Type B pancreatic cell (in vitro differentiated cells): ENCODE measurements around the gene IFNAR1. TPM values are rescaled to one million over a fixed set of nuclear protein-coding genes. Genes with fewer than 3 reads are reported as not detected.
"Not testable (repeated sequence)": the region's sequence is repeated elsewhere in the genome, so short reads cannot be mapped to it uniquely, and the experiment has no call there.

Experiments used
- DNase-seq: peaks from one replicate; pipeline ENCODE4 v3.0.0; 2021; ENCODE audit warnings: mixed read lengths; ENCODE audit not compliant: unreplicated experiment; ENCODE audit errors: extremely low spot score
- H3K27ac Mint-ChIP-seq: 2 replicates; pipeline ENCODE4 v1.8.0; 2021; ENCODE audit warnings: mild to moderate bottlenecking, mixed read lengths
- H3K27me3 Mint-ChIP-seq: 2 replicates; pipeline ENCODE4 v1.8.0; 2021; ENCODE audit warnings: mixed read lengths
- H3K36me3 Mint-ChIP-seq: 2 replicates; pipeline ENCODE4 v1.8.0; 2021; ENCODE audit warnings: mixed read lengths
- H3K4me1 Mint-ChIP-seq: one replicate; pipeline ENCODE4 v1.8.0; 2021; ENCODE audit warnings: mixed read lengths; ENCODE audit not compliant: unreplicated experiment
- H3K4me3 Mint-ChIP-seq: 2 replicates; pipeline ENCODE4 v1.8.0; 2021; ENCODE audit warnings: mild to moderate bottlenecking, mixed read lengths
- H3K9me3 Mint-ChIP-seq: 2 replicates; pipeline ENCODE4 v1.8.0; 2021; ENCODE audit warnings: mixed read lengths
- total RNA-seq: library from RNA; stranded (reverse); gene quantifications from 2 replicates; pipeline ENCODE4 v1.2.1, GENCODE V29; 2021; ENCODE audit warnings: low replicate concordance
- TF ChIP-seq, protein P1 (sequence below): fragments of 200-600 bp; sonication (generic); conservative IDR thresholded peaks from 2 replicates; pipeline ENCODE4 v1.5.0; 2021; ENCODE audit warnings: antibody characterized with exemption, mild to moderate bottlenecking

The IFNAR1 gene
- total RNA-seq, 1 donor from 2014 or later, result 26.4 TPM

DNA sequence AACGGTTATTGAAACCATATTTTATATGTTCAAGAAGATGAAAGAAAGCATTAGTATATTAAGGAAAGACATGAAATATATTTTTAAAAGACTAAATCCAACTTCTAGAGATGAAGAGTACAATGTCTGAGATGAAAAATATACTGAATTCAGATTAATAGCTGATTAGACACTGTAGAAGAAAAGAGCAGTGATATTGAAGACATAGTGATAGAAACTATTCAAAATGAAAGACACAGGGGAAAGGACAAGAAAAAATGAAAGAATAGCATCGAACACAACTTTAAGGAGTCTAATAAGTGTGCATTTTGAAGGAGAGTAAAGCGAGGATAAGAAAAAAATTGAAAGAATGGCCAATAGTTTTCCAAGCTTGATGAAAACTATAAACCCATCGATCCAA lies 11.2 kb upstream of the IFNAR1 start:
- Mint-ChIP-seq H3K9me3 (peaks cover 5% of the 10 kb centered on the region), H3K27me3 (peaks cover 29% of the 10 kb centered on the region), H3K4me3 (no peak overlapping the region), H3K27ac (no peak overlapping the region), H3K36me3 (no peaks in the 10 kb centered on the region), H3K4me1 (peaks cover 4% of the 10 kb centered on the region)
- no peak for DNase-seq
- TF ChIP-seq, protein P1, sequence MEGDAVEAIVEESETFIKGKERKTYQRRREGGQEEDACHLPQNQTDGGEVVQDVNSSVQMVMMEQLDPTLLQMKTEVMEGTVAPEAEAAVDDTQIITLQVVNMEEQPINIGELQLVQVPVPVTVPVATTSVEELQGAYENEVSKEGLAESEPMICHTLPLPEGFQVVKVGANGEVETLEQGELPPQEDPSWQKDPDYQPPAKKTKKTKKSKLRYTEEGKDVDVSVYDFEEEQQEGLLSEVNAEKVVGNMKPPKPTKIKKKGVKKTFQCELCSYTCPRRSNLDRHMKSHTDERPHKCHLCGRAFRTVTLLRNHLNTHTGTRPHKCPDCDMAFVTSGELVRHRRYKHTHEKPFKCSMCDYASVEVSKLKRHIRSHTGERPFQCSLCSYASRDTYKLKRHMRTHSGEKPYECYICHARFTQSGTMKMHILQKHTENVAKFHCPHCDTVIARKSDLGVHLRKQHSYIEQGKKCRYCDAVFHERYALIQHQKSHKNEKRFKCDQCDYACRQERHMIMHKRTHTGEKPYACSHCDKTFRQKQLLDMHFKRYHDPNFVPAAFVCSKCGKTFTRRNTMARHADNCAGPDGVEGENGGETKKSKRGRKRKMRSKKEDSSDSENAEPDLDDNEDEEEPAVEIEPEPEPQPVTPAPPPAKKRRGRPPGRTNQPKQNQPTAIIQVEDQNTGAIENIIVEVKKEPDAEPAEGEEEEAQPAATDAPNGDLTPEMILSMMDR, result no peak

DNA sequence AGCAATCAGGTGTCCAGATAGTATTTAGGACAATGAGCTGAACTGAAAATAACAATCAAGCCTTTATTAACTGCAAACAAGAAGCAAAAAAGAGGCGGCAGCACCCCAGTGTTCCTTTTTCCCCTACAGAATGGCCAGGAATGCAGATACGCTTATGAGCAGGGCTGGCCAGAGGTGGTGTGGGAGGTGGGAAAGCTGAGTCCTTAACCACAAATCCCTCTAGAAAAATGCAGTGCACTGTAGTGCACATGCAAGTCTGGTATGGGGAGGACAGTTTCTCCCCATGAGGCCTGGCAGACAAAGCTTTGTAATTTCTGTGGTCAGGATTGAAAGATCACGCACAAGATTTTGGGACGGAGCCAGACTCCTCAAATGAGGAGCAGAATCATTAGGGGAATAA lies 10.7 kb upstream of the IFNAR1 start:
- TF ChIP-seq, protein P1, result no peak
- Mint-ChIP-seq H3K4me3 (no peak overlapping the region), H3K27me3 (peaks cover 29% of the 10 kb centered on the region), H3K36me3 (no peaks in the 10 kb centered on the region), H3K9me3 (peaks cover 5% of the 10 kb centered on the region), H3K27ac (no peak overlapping the region), H3K4me1 (peaks cover under 1% of the 10 kb centered on the region)
- no peak for DNase-seq

DNA sequence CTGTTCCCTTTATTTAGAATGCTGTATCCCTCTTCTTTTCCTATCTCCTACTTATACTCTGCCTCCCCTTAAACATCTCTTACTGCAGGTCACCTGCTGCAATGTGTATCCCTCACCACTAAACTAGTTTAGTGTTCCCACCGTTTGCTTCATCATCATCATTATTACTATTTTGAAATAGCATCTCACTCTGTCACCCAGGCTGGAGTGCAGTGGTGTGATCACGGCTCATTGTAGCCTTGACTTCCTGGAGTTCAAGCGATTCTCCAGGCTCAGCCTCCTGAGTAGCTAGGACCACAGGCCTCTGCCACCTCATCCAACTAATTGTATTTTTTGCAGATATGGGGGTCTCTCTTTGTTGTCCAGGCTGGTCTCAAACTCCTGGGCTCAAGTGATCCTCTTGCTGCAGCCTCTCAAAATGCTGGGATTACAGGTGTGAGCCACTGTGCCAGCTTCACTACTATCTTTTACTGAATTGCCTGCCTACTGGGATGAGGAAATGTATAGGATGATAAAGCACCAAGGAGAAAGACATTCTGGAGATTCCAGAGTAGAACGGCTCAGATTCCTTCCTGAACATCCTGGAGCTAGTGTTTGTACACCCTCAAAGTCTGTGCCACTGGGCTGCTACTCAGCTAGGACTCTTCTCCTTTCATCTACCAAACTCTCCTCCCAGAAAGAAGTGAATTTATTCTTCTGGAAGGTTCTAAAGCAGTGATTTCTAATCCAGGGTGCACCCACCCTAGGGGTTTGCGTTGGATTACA lies 8.6 kb upstream of the IFNAR1 start:
- DNase-seq, result no peak
- Mint-ChIP-seq H3K27me3 (peaks cover 29% of the 10 kb centered on the region), H3K4me3 (no peak overlapping the region), H3K4me1 (no peaks in the 10 kb centered on the region), H3K9me3 (peaks cover 5% of the 10 kb centered on the region), H3K36me3 (no peaks in the 10 kb centered on the region), H3K27ac (no peak overlapping the region)
- TF ChIP-seq, protein P1, result no peak

DNA sequence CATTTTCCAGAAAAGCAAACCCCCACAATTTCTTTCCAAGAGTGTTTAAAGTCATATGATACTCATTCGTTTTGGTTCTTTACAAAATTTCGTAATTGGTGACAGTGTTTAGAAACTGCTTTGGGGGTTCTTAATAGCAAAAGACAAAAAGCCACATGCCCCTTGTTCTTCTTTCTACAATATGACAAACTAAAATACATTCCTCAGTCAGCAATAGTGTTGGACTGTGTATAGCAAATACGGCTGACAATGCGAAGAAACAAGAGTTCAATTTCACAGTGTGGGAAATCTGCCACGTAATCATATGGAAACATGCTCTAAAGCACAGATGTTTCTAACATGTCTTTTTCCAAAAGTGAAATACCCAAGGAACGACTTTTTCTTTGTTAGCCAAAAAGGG lies 7.6 kb upstream of the IFNAR1 start:
- no peak for DNase-seq
- Mint-ChIP-seq H3K4me3 (no peak overlapping the region), H3K27me3 (peaks cover 29% of the 10 kb centered on the region), H3K36me3 (no peaks in the 10 kb centered on the region), H3K9me3 (peaks cover 5% of the 10 kb centered on the region), H3K4me1 (no peaks in the 10 kb centered on the region), H3K27ac (no peak overlapping the region)
- TF ChIP-seq, protein P1, result no peak

DNA sequence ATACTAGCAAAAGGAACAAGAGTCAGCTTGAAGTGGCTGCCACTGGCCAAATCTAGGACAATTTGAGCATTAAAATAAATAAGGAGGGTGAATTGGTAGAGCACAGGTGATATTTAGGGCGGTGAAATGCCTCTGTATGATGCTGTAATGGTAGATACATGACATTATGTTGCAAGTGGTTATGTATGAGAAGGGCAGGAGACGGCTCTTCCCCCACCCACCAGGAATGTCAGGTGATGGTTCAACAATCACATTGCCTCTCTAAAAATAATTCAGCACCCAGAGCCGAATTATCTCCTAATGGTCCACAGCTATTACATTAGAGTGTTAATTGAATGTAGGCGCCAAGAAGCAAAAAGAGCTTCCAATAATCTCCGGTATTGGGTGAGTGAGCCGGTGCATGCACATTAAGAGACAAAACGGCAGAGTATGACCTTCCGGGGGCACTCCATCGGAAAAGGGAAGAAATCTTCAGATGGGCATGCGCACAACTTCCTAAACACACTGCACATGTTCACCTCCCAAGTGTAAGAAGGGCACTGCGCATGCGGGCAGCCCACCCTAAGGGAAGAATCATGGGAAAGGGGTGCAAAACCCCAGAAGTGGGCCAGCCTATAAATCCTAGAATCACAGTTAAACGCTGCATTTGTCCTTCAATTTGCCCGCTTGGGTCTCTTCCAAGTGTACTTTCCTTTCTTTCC lies 6.8 kb upstream of the IFNAR1 start:
- Mint-ChIP-seq H3K27ac (no peak overlapping the region), H3K4me3 (no peak overlapping the region), H3K4me1 (no peaks in the 10 kb centered on the region), H3K36me3 (no peaks in the 10 kb centered on the region), H3K9me3 (peaks cover 5% of the 10 kb centered on the region), H3K27me3 (peaks cover 29% of the 10 kb centered on the region)
- no peak for DNase-seq
- TF ChIP-seq, protein P1, result no peak

DNA sequence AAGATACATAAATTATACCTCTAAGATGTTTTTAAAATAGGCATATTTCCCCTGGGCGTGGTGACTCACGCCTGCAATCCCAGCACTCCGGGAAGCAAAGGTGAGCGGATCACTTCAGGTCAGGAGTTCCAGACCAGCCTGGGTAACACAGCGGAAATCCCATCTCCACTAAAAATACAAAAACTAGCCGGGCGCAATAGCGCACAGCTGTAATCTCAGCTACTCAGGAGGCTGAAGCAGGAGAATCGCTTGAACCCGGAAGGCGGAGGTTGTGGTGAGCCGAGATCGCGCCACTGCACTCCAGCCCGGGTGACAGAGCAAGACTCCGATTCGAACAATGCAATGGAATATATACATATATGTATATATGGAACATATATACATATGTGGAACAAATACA lies 3.8 kb upstream of the IFNAR1 start:
- peaks cover 13% of the 10 kb centered on the region for H3K27me3 Mint-ChIP-seq
- H3K4me1 Mint-ChIP-seq, H3K9me3 Mint-ChIP-seq, H3K27ac Mint-ChIP-seq, H3K4me3 Mint-ChIP-seq, H3K36me3 Mint-ChIP-seq, DNase-seq: not testable (repeated sequence)

DNA sequence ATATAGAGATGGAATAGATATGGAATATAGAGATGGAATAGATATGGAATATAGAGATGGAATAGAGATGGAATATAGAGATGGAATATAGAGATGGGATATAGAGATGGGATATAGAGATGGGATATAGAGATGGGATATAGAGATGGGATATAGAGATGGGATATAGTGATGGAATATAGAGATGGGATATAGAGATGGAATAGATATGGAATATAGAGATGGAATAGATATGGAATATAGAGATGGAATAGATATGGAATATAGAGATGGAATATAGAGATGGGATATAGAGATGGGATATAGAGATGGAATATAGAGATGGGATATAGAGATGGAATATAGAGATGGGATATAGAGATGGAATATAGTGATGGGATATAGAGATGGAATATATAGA lies 1.2 kb upstream of the IFNAR1 start:
- not testable (repeated sequence) for H3K4me3 Mint-ChIP-seq, DNase-seq, H3K27me3 Mint-ChIP-seq

More for the DNA sequence above, 1.2 kb upstream of the IFNAR1 start:
- H3K27ac Mint-ChIP-seq, H3K4me1 Mint-ChIP-seq, H3K36me3 Mint-ChIP-seq, H3K9me3 Mint-ChIP-seq: not testable (repeated sequence)
